ENCODE results near the gene ABHD2. TPM values are rescaled to one million over a fixed set of nuclear protein-coding genes. Genes with fewer than 3 reads are reported as not detected.

ABHD2 gene
- total RNA-seq, 1 experiment from 2014 or later = 15.6 TPM

- no peaks in the 10 kb centered on the region for H3K9me3 Mint-ChIP-seq
- TF ChIP-seq CTCF (conservative IDR thresholded peaks at IDR 0.05) = no peak
- H3K27me3 ChIP-seq (ENCODE audit: insufficient read depth, low read length) = no peaks in the 10 kb centered on the region
- no peak overlapping the region for H2BK20ac ChIP-seq (ENCODE audit: low read depth, low read length, poor library complexity, severe bottlenecking)
- no peak overlapping the region for H4K91ac ChIP-seq (ENCODE audit: insufficient read length, low read depth, low read length)
- H3K4me2 ChIP-seq (ENCODE audit: insufficient read depth, insufficient read length, low read length) = no peak overlapping the region
- H3K9me3 ChIP-seq (ENCODE audit: control insufficient read depth, low read depth, low read length) = no peaks in the 10 kb centered on the region
- no peak overlapping the region for H4K5ac ChIP-seq (ENCODE audit: insufficient read length, low read depth, low read length)
- H3K4me1 Mint-ChIP-seq = peaks cover 17 to 20% of the 10 kb centered on the region in 2 experiments
- no peak overlapping the region for H3K27ac ChIP-seq (ENCODE audit: insufficient read length, low read depth, low read length)
- no peak overlapping the region for H3K14ac ChIP-seq (ENCODE audit: insufficient read depth, low read length)
- no peak overlapping the region for H3K56ac ChIP-seq (ENCODE audit: insufficient read length, low read depth, low read length)
- H3K18ac ChIP-seq (ENCODE audit: insufficient read length, low read depth, low read length) = no peak overlapping the region
- H3K4ac ChIP-seq (ENCODE audit: low read depth, low read length) = no peak overlapping the region
- H2BK120ac ChIP-seq (ENCODE audit: low read depth, low read length, poor library complexity, severe bottlenecking) = no peak overlapping the region
- H3K4me3 Mint-ChIP-seq = no peak overlapping the region; a peak in 1 of 5 replicates
- no peak overlapping the region for H2AFZ ChIP-seq (ENCODE audit: low read length)
- H2BK15ac ChIP-seq (ENCODE audit: low read depth, low read length) = no peak overlapping the region
- H3K27me3 Mint-ChIP-seq (ENCODE audit: low read depth) = no peaks in the 10 kb centered on the region
- no peaks in the 10 kb centered on the region for H4K20me1 ChIP-seq (ENCODE audit: control insufficient read depth, insufficient read depth, insufficient read length)
- no peak overlapping the region for H2AK5ac ChIP-seq (ENCODE audit: insufficient read length, low read length)
- H3K79me2 ChIP-seq (ENCODE audit: insufficient read depth, low read length) = no peaks in the 10 kb centered on the region
- no peak overlapping the region for H4K8ac ChIP-seq (replicated peaks; ENCODE audit: insufficient read length, low read depth, low read length)
- no peak for DNase-seq
- H3K27ac Mint-ChIP-seq = no peak overlapping the region
- H2BK12ac ChIP-seq (ENCODE audit: insufficient read length, low read depth, low read length) = no peak overlapping the region
- no peak overlapping the region for H3K9ac ChIP-seq (ENCODE audit: extremely low read depth, insufficient read length, low read length)
- WGBS (ENCODE audit: extremely low coverage, insufficient read length, low lambda C conversion rate) = no CpG with 5 or more reads among the region's 3 CpGs
- no peaks in the 10 kb centered on the region; a peak in 1 of 7 replicates for H3K36me3 Mint-ChIP-seq (ENCODE audit: insufficient read depth in 1 of 3, low read depth in 3 of 3)
- no peaks in the 10 kb centered on the region for H3K79me1 ChIP-seq (ENCODE audit: insufficient read depth, low read depth, low read length, poor library complexity, severe bottlenecking)
- no peak overlapping the region for H3K23ac ChIP-seq (ENCODE audit: insufficient read length, low read depth, low read length)
- no peak overlapping the region for H2BK5ac ChIP-seq (ENCODE audit: insufficient read length, low read length)
- no peak overlapping the region for H3T11ph ChIP-seq (ENCODE audit: low read length)
- H3K4me1 ChIP-seq (ENCODE audit: insufficient read depth, low read length) = 0 out of 2 replicates have a peak, but pooled peaks cover 6% of the 10 kb centered on the region
- no peaks in the 10 kb centered on the region for H3K23me2 ChIP-seq (ENCODE audit: insufficient read length, low read depth, low read length, poor library complexity, severe bottlenecking)
These were observed 82.1 kb downstream of the ABHD2 start for GRCh38 chr15:89170364-89170763.
